Sigmoid colon (tissue), 7 donors: Measurements from ENCODE around the gene SIGLEC5. TPM values are rescaled to one million over a fixed set of nuclear protein-coding genes. Genes with fewer than 3 reads are reported as not detected.

Experiments
- DNase-seq: peaks from one replicate; pipeline ENCODE4 v3.0.0-alpha.2; 2019
- H3K27ac ChIP-seq, 4 donors: fragments of 200-600 bp; sonication (generic); one replicate each; pipeline ENCODE4 v1.5.1; 2016 to 2019; ENCODE audit warnings: mild to moderate bottlenecking in 1 of 4
- H3K27me3 ChIP-seq, 3 donors: fragments of 200-600 bp; sonication (generic); one replicate each; pipeline ENCODE4 v1.5.1; 2019; ENCODE audit warnings: mild to moderate bottlenecking in 1 of 3
- H3K36me3 ChIP-seq, 4 donors: fragments of 200-600 bp; sonication (generic); one replicate each; pipeline ENCODE4 v1.5.1; 2016 to 2019
- H3K4me1 ChIP-seq, 4 donors: fragments of 200-600 bp; sonication (generic); one replicate each; pipeline ENCODE4 v1.5.1; 2017 to 2019
- H3K4me3 ChIP-seq, 4 donors: fragments of 200-600 bp; sonication (generic); one replicate each; pipeline ENCODE4 v1.5.1; 2017 to 2019; ENCODE audit warnings: mild to moderate bottlenecking in 2 of 4, moderate library complexity in 1 of 4
- H3K9me3 ChIP-seq, 4 donors: fragments of 200-600 bp in 3 of 4; sonication (generic) in 3 of 4; one replicate each; pipeline versions ENCODE4 v1.5.1 to v1.6.1; 2013 to 2019
- EP300 ChIP-seq, 4 donors: sonication (generic); formaldehyde crosslinking; IDR thresholded peaks; one replicate each; pipeline ENCODE4 v1.6.1; 2017; ENCODE audit warnings: antibody characterized with exemption in 4 of 4
- POLR2A ChIP-seq, 2 donors: fragments of 450-650 bp; IDR thresholded peaks; one replicate each; pipeline ENCODE4 v1.6.1; 2016; ENCODE audit warnings: antibody characterized with exemption in 2 of 2, mild to moderate bottlenecking in 2 of 2, moderate library complexity in 2 of 2
- POLR2AphosphoS5 ChIP-seq, 4 donors: sonication (generic); formaldehyde crosslinking; IDR thresholded peaks; one replicate each; pipeline ENCODE4 v1.6.1; 2017; ENCODE audit warnings: antibody characterized with exemption in 4 of 4
- WGBS, 2 donors: extraction: QIAGEN DNeasy Blood & Tissue Kit; methylation state at CpG; one replicate each; pipeline ENCODE4 v1.1.7; 2013; 5-methylcytosine and 5-hydroxymethylcytosine counted together
- intact Hi-C: fragments of 100-400 bp; cut with DNase I; formaldehyde crosslinking; loops from one replicate; pipeline ENCODE4 v1.15.1; 2023
- polyA plus RNA-seq, 3 donors: library from polyadenylated mRNA; stranded (reverse); fragments of 200-250 nt; gene quantifications; one replicate each; pipeline ENCODE4 v1.2.3, GENCODE V29; 2013
- total RNA-seq, 4 donors: library from RNA; depleted of rRNA; stranded (reverse); fragments of >200 nt; gene quantifications; one replicate each; pipeline ENCODE4 v1.1.0, GENCODE V29; 2016
- TF ChIP-seq, protein P1 (sequence below), 4 experiments: fragments of 450-650 bp in 3 of 4; fragments of 200-600 bp in 1 of 4; IDR thresholded peaks; one replicate each; pipeline ENCODE4 v1.5.1; 2016 to 2019; ENCODE audit warnings: antibody characterized with exemption in 4 of 4, mild to moderate bottlenecking in 3 of 4, moderate library complexity in 2 of 4
- donor health status: healthy with polysubstance abuse.
- donor health status: Bipolar disorder and iron deficiency.
- donor health status: healthy.

The SIGLEC5 gene
- total and polyA plus RNA-seq, 7 donors, result 0.36 to 0.68 (median 0.52) TPM; not detected in 3

DNA sequence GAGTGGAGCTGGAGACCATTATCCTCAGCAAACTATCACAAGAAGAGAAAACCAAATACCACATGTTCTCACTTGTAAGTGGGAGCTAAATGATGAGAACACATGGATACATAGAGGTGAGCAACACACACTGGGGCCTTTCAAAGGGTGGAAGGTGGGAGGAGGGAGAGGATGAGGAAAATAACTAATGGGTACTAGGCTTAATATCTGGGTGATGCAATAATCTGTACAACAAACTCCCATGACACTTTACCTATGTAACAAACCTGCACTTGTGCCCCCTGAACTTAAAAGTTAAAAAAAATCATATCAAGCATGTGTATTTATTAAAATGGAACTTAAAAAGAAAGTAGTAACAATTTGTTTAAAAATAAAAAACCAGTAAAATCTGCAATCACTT, 11.4 kb upstream of the SIGLEC5 start:
- peaks cover 0 to 24% (median 12%) of the 10 kb centered on the region in 3 donors for H3K27me3 ChIP-seq
- no peak overlapping the region for H3K27ac ChIP-seq
- H3K36me3 ChIP-seq, result no peaks in the 10 kb centered on the region
- H3K9me3 ChIP-seq, result peaks cover 0 to 3% (median 0%) of the 10 kb centered on the region in 4 donors
- intact Hi-C loops, result no loop called here
- H3K4me3 ChIP-seq, result no peak overlapping the region
- TF ChIP-seq POLR2A (IDR thresholded peaks at IDR 0.05) (no peak), EP300 (IDR thresholded peaks at IDR 0.05) (no peak), POLR2AphosphoS5 (IDR thresholded peaks at IDR 0.05) (no peak)
- TF ChIP-seq, protein P1, sequence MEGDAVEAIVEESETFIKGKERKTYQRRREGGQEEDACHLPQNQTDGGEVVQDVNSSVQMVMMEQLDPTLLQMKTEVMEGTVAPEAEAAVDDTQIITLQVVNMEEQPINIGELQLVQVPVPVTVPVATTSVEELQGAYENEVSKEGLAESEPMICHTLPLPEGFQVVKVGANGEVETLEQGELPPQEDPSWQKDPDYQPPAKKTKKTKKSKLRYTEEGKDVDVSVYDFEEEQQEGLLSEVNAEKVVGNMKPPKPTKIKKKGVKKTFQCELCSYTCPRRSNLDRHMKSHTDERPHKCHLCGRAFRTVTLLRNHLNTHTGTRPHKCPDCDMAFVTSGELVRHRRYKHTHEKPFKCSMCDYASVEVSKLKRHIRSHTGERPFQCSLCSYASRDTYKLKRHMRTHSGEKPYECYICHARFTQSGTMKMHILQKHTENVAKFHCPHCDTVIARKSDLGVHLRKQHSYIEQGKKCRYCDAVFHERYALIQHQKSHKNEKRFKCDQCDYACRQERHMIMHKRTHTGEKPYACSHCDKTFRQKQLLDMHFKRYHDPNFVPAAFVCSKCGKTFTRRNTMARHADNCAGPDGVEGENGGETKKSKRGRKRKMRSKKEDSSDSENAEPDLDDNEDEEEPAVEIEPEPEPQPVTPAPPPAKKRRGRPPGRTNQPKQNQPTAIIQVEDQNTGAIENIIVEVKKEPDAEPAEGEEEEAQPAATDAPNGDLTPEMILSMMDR (IDR thresholded peaks at IDR 0.05), result no peak
- no peak for DNase-seq
- no peaks in the 10 kb centered on the region for H3K4me1 ChIP-seq

DNA sequence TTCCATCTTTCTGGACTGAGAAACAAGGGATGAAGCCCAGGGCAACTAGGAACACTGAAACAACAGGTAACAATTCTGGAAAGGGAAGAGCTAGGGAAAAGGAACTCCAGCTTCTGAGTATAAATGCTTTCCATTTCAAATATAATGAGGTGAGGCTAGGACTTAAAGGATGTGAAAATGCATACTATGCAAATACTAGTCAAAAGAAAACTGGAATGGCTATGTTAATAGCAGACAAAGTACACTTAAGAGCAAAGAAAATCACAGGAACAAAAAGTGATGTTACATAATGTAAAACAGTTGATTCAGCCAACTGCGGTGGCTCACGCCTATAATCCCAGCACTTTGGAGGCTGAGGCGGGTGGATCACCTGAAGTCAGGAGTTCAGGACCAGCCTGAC, 10.2 kb upstream of the SIGLEC5 start:
- WGBS, 2 donors, result 87 to 91% methylated on average over 3 of the region's 3 CpGs
- H3K4me1 ChIP-seq, result no peaks in the 10 kb centered on the region
- peaks cover 0 to 5% (median 0%) of the 10 kb centered on the region in 4 donors for H3K9me3 ChIP-seq
- no peak for DNase-seq
- peaks cover 0 to 24% (median 15%) of the 10 kb centered on the region in 3 donors for H3K27me3 ChIP-seq
- no peaks in the 10 kb centered on the region for H3K36me3 ChIP-seq
- H3K27ac ChIP-seq, result no peak overlapping the region
- H3K4me3 ChIP-seq, result no peak overlapping the region
- intact Hi-C loops, result no loop called here
- TF ChIP-seq POLR2A (IDR thresholded peaks at IDR 0.05), result no peak
- TF ChIP-seq POLR2AphosphoS5 (IDR thresholded peaks at IDR 0.05), result no peak
- no peak for TF ChIP-seq EP300 (IDR thresholded peaks at IDR 0.05)
- TF ChIP-seq, protein P1 (IDR thresholded peaks at IDR 0.05), result no peak

DNA sequence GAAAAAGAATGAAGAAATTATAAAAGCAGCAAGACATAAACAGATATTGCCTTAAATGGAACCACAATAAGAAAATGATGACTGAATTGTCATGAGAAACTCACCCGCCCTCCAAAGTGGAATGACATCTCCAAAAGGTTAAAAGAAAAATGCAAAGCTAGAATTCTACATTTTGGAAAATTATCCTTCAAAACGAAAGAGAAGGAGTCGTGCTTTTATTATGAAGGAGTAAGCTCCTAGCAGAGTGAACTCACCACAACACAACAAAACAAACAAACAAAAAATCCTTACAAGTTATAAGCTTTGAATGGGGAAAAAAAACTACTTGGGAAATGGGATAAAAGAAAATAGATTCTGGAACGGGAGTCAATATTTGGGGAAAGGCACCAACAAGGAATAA, 9.7 kb upstream of the SIGLEC5 start:
- Histone ChIP-seq H3K4me3 (no peak overlapping the region), H3K9me3 (peaks cover 0 to 5% (median 0%) of the 10 kb centered on the region in 4 donors), H3K27me3 (peaks cover 0 to 24% (median 15%) of the 10 kb centered on the region in 3 donors), H3K4me1 (no peaks in the 10 kb centered on the region), H3K27ac (no peak overlapping the region), H3K36me3 (no peaks in the 10 kb centered on the region)
- WGBS, 2 donors, result 73 to 86% methylated on average over 4 of the region's 4 CpGs
- intact Hi-C loops, result no loop called here
- DNase-seq, result no peak
- TF ChIP-seq POLR2AphosphoS5 (IDR thresholded peaks at IDR 0.05) (no peak), EP300 (IDR thresholded peaks at IDR 0.05) (no peak), POLR2A (IDR thresholded peaks at IDR 0.05) (no peak)
- TF ChIP-seq, protein P1 (IDR thresholded peaks at IDR 0.05), result no peak

DNA sequence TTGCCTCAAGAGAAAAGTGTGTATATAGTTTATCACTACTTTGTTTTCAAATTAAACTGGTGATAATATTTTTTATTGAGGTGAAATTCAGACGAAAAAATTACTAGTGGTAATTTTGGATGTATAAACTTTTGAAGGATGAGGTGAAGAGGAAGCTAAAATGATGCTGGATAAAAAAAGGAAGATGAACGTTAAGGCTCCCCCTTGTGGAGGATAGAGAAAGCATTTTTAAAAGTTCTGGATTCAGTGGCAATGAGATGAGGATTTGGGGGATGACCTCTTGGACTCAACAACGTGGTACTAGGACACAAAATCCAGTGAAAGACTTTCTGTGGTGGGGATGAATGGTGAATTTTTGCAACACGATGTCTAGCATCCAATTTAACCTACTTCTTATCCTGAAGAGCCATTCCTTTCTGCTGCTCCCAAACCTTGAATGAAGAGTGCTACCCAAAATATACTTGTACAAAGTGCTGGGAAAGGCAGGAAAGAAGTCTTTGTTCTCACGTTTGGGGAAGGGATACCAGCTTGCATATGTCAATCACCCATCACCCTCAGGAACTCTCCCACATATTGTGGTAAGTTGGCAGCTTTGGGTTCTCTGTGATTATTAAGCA, 7.3 kb upstream of the SIGLEC5 start:
- H3K27ac ChIP-seq, result no peak overlapping the region
- peaks cover 0 to 12% (median 3%) of the 10 kb centered on the region in 3 donors for H3K27me3 ChIP-seq
- no peak for DNase-seq
- H3K4me3 ChIP-seq, result no peak overlapping the region
- intact Hi-C loops, result no loop called here
- H3K4me1 ChIP-seq, result no peaks in the 10 kb centered on the region
- peaks cover 0 to 5% (median 0%) of the 10 kb centered on the region in 4 donors for H3K9me3 ChIP-seq
- no peaks in the 10 kb centered on the region for H3K36me3 ChIP-seq
- 19 to 23% methylated on average over 5 of the region's 5 CpGs for WGBS, 2 donors
- no peak for TF ChIP-seq POLR2AphosphoS5 (IDR thresholded peaks at IDR 0.05)
- TF ChIP-seq, protein P1 (IDR thresholded peaks at IDR 0.05), result peak in 1 of 4 experiments; percentile 27

DNA sequence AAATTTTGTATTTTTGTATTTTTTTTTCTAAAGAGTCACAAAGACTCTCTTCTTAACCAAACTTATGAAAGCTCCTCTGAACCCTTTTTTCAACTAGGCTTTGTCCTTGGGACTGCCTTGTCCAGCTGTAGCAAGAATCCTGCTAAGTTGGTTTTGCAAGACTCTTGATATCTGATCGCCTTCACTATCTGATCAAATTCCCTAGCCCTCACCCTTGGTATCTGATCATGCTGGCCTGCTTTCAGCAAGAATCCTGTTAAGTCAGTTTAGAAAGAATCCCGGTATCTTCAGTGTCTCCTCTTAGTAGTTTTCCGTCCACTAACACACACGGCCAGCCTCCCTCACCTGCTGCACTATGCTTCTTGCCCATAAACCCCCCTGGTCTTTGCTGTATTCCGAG, 1.9 kb upstream of the SIGLEC5 start:
- 76 to 85% methylated on average over 5 of the region's 5 CpGs for WGBS, 2 donors
- no peak overlapping the region for H3K4me3 ChIP-seq
- no peaks in the 10 kb centered on the region for H3K36me3 ChIP-seq
- peaks cover 0 to 14% (median 3%) of the 10 kb centered on the region in 3 donors for H3K27me3 ChIP-seq
- no peak overlapping the region for H3K27ac ChIP-seq
- intact Hi-C loops, result no loop called here
- no peaks in the 10 kb centered on the region for H3K4me1 ChIP-seq
- no peak for TF ChIP-seq EP300 (IDR thresholded peaks at IDR 0.05)
- TF ChIP-seq POLR2AphosphoS5 (IDR thresholded peaks at IDR 0.05), result no peak
- no peak for TF ChIP-seq POLR2A (IDR thresholded peaks at IDR 0.05)
- peaks cover 0 to 5% (median 0%) of the 10 kb centered on the region in 4 donors for H3K9me3 ChIP-seq
- DNase-seq, result no peak
